Subcutaneous adipose tissue (tissue), 4 donors: ENCODE results near the gene SDHAF3. TPM values are rescaled to one million over a fixed set of nuclear protein-coding genes. Genes with fewer than 3 reads are reported as not detected.

Experiments used
- total RNA-seq, 4 donors: library from RNA; depleted of rRNA; stranded (reverse); fragments of >200 nt; gene quantifications; one replicate each; pipeline ENCODE4 v1.1.0, GENCODE V29; 2016
- TF ChIP-seq, protein P1 (sequence below): fragments of 450-650 bp; IDR thresholded peaks from one replicate; pipeline ENCODE4 v1.5.1; 2016; ENCODE audit warnings: low read depth, mild to moderate bottlenecking, control low read depth, antibody characterized with exemption, moderate library complexity

SDHAF3 gene
- total RNA-seq, 4 donors from 2014 or later: 5.7 to 8.2 (median 6.9) TPM

DNA sequence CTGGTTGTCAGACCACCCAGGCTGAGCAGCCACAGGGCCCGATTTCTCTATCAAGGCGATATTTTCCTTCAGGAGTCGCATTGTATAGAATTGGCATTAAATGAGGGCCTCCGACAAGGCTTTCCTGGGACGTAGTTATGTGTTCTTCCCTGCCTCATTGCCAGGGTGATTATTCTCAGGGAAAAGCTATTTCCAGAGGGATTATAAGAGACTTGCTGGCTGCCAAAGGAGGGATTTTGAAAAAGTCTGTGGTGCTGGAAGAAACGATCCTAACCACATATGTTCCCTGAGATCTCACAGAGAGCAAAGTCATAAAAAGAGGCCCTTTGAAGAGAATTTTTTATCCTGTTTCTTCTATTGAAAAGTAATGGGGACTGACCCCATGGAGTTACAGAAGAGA, 27.7 kb upstream of the SDHAF3 start:
- TF ChIP-seq, protein P1, sequence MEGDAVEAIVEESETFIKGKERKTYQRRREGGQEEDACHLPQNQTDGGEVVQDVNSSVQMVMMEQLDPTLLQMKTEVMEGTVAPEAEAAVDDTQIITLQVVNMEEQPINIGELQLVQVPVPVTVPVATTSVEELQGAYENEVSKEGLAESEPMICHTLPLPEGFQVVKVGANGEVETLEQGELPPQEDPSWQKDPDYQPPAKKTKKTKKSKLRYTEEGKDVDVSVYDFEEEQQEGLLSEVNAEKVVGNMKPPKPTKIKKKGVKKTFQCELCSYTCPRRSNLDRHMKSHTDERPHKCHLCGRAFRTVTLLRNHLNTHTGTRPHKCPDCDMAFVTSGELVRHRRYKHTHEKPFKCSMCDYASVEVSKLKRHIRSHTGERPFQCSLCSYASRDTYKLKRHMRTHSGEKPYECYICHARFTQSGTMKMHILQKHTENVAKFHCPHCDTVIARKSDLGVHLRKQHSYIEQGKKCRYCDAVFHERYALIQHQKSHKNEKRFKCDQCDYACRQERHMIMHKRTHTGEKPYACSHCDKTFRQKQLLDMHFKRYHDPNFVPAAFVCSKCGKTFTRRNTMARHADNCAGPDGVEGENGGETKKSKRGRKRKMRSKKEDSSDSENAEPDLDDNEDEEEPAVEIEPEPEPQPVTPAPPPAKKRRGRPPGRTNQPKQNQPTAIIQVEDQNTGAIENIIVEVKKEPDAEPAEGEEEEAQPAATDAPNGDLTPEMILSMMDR: no peak

DNA sequence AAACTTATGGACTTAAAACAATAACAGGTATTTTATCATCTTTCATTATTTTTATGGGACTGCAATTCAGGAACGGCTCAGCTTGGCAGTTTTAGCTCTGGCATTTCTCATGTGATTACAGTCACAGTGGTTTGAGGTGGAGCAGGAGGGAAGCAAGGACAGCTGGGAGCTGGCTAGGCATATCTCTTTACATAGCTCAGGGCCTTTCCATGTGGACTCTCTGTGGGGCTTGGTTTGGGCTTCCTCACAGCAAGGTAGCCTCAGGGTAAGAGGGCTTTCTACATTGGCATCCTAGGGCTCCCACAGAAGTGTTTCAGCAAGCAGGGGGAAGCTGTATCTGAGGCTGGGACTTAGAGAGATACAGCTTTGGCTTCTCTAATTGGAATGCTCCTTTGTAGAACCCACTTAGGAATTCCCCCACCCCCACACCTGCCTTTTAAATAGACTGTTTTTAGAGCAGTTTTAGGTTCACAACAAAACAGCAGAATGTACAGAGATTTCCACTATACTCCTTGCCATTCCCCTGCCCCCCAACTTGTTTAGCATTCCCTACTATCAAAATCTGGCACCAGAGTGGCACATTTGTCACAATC, 26.6 kb upstream of the SDHAF3 start:
- TF ChIP-seq, protein P1: no peak

GRCh38 chr7:97094284-97094930, 23.1 kb upstream of the SDHAF3 start:
- TF ChIP-seq, protein P1: no peak

GRCh38 chr7:97096037-97096436, 21.5 kb upstream of the SDHAF3 start:
- TF ChIP-seq, protein P1: no peak

- TF ChIP-seq, protein P1: no peak
Measured at GRCh38 chr7:97096661-97097060, 20.8 kb upstream of the SDHAF3 start.

- TF ChIP-seq, protein P1: no peak
Measured at GRCh38 chr7:97104719-97105238, 12.7 kb upstream of the SDHAF3 start.

- TF ChIP-seq, protein P1: no peak
Measured at GRCh38 chr7:97107192-97107800, 10.2 kb upstream of the SDHAF3 start.
